Spleen (tissue), 11 donors: Measurements from ENCODE around the gene FKRP. TPM values are rescaled to one million over a fixed set of nuclear protein-coding genes. Genes with fewer than 3 reads are reported as not detected.

Experiments used
- DNase-seq: peaks from one replicate; pipeline ENCODE4 v3.0.0-alpha.2; 2020
- H3K27ac ChIP-seq, 8 donors: fragments of 200-600 bp; sonication (generic) in 7 of 8; 1 replicate in 4 of 8; 2 replicates in 4 of 8; pipeline versions ENCODE4 v1.5.0 to v1.8.0; 2016 to 2021; ENCODE audit warnings: inconsistent platforms in 4 of 8, mild to moderate bottlenecking in 4 of 8, moderate library complexity in 1 of 8
- H3K27me3 ChIP-seq, 7 donors: fragments of 200-600 bp; sonication (generic) in 6 of 7; replicated peaks in 1 of 7; 1 replicate in 4 of 7; 2 replicates in 3 of 7; pipeline versions ENCODE4 v1.5.0 to v1.8.0; 2016 to 2021; ENCODE audit warnings: inconsistent platforms in 3 of 7, mild to moderate bottlenecking in 1 of 7
- H3K36me3 ChIP-seq, 6 donors: fragments of 200-600 bp; sonication (generic) in 5 of 6; 1 replicate in 4 of 6; 2 replicates in 2 of 6; pipeline versions ENCODE4 v1.5.0 to v1.8.0; 2016 to 2021; ENCODE audit warnings: inconsistent platforms in 2 of 6
- H3K4me1 ChIP-seq, 6 donors: fragments of 200-600 bp; sonication (generic) in 5 of 6; 1 replicate in 3 of 6; 2 replicates in 3 of 6; pipeline versions ENCODE4 v1.5.0 to v1.8.0; 2016 to 2021; ENCODE audit warnings: inconsistent platforms in 3 of 6
- H3K4me3 ChIP-seq, 8 donors: fragments of 200-600 bp; sonication (generic) in 7 of 8; 1 replicate in 4 of 8; 2 replicates in 4 of 8; pipeline versions ENCODE4 v1.5.0 to v1.8.0; 2016 to 2021; ENCODE audit warnings: inconsistent platforms in 4 of 8, mild to moderate bottlenecking in 4 of 8, moderate library complexity in 2 of 8
- H3K9me3 ChIP-seq, 8 donors: fragments of 200-600 bp; sonication (generic) in 7 of 8; 1 replicate in 4 of 8; 2 replicates in 4 of 8; pipeline versions ENCODE4 v1.5.0 to v1.8.0; 2016 to 2021; ENCODE audit warnings: inconsistent platforms in 4 of 8
- CTCF ChIP-seq, 11 experiments: fragments of 200-600 bp in 7 of 11; fragments of 450-650 bp in 4 of 11; sonication (generic) in 4 of 11; IDR thresholded peaks in 8 of 11; conservative IDR thresholded peaks in 3 of 11; 1 replicate in 7 of 11; 2 replicates in 4 of 11; pipeline versions ENCODE4 v1.4.0 to v1.8.0; 2016 to 2021; ENCODE audit warnings: antibody characterized with exemption in 11 of 11, inconsistent platforms in 4 of 11, mild to moderate bottlenecking in 1 of 11
- POLR2A ChIP-seq, 3 donors: fragments of 450-650 bp; IDR thresholded peaks; one replicate each; pipeline ENCODE4 v1.5.1; 2017; ENCODE audit warnings: antibody characterized with exemption in 3 of 3, mild to moderate bottlenecking in 1 of 3
- POLR2AphosphoS5 ChIP-seq, 3 donors: sonication (generic); formaldehyde crosslinking; IDR thresholded peaks; one replicate each; pipeline ENCODE4 v1.5.1; 2017; ENCODE audit warnings: antibody characterized with exemption in 3 of 3
- WGBS, 5 donors: extraction: QIAGEN DNeasy Blood & Tissue Kit in 3 of 5; methylation state at CpG; one replicate each; pipeline versions ENCODE4 v1.1.5 to v1.1.7; 2013 to 2018; 5-methylcytosine and 5-hydroxymethylcytosine counted together
- intact Hi-C: fragments of 100-400 bp; cut with DNase I; formaldehyde crosslinking; loops from one replicate; pipeline ENCODE4 v1.15.0; 2023; ENCODE audit warnings: low total_unique reads
- polyA plus RNA-seq, 3 donors: library from polyadenylated mRNA; stranded (reverse); fragments of 200-250 nt; gene quantifications; one replicate each; pipeline ENCODE4 v1.2.1, GENCODE V29; 2013
- total RNA-seq, 7 donors: library from RNA; depleted of rRNA in 3 of 7; stranded (reverse); fragments of >200 nt in 3 of 7; fragmentation: NEBNext Ultra II Directional in 4 of 7; extraction: Animal tissue kit (Norgen Biotek cat#: 25700) in 4 of 7; gene quantifications; one replicate each; pipeline versions ENCODE4 v1.1.0 to v1.2.1, GENCODE V29; 2016 to 2021
- donor health status: healthy with polysubstance abuse.
- donor health status: DM: no; HTN: no; CAD: no; lungs with moderate emphysema.
- donor health status: DM: no; HTN: no; CAD: no.
- donor health status: Bipolar disorder and iron deficiency.
- donor health status: healthy.
- donor health status: DM: no; HTN: no; CAD: no.
- donor health status: DM: yes; HTN: yes; CAD: no.

The FKRP gene
- total and polyA plus RNA-seq, 10 donors, result 5.3 to 24.8 (median 18.8) TPM

GRCh38 chr19:46723023-46723461 lies 22.8 kb upstream of the FKRP start:
- no peaks in the 10 kb centered on the region for H3K27me3 ChIP-seq
- peak; percentile 88 for DNase-seq
- peak overlapping the region; percentile 57 to 98 (median 66) for H3K27ac ChIP-seq
- WGBS, 5 donors, result 36 to 60% (median 45%) methylated on average over 2 to 16 of the region's 16 CpGs
- intact Hi-C loops, result no loop called here
- H3K9me3 ChIP-seq, result no peaks in the 10 kb centered on the region
- peak overlapping the region in 3 of 8 donors; percentile 3 to 53 (median 19) for H3K4me3 ChIP-seq
- H3K36me3 ChIP-seq, result peaks cover 0 to 97% (median 81%) of the 10 kb centered on the region in 6 donors
- TF ChIP-seq POLR2AphosphoS5 (IDR thresholded peaks at IDR 0.05) (peak; percentile 27 to 76 (median 70)), POLR2A (IDR thresholded peaks at IDR 0.05) (no peak), CTCF (IDR thresholded peaks at IDR 0.05 in 8 of 11, conservative IDR thresholded peaks at IDR 0.05 in 3 of 11) (no peak)
- H3K4me1 ChIP-seq, result peaks cover 48 to 100% (median 88%) of the 10 kb centered on the region in 6 donors

DNA sequence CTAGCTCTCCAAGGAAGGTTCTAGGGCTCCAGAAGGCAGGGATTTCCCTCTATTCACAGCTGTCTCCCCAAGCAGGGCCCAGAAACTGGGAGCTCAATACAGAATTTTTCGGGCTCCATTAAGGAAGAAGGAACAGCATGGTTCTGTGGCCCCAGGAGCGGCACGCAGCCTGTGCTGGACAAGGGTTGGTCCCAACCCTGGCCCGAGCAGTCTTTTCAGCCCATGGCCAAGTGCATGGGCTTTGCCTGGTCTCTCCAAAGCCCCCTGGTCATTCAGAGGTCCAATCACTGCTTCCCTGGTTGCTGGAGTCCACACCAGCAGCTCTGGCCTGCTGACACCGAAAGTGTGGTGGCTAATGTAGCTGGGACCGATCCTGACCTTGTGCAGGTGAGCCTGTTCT lies 22.4 kb upstream of the FKRP start:
- intact Hi-C loops, result no loop called here
- Histone ChIP-seq H3K4me1 (peaks cover 48 to 100% (median 88%) of the 10 kb centered on the region in 6 donors), H3K27me3 (no peaks in the 10 kb centered on the region), H3K4me3 (peak overlapping the region in 2 of 8 donors; percentile 19 to 53), H3K9me3 (no peaks in the 10 kb centered on the region), H3K27ac (peak overlapping the region in 7 of 8 donors; percentile 15 to 98 (median 70)), H3K36me3 (peaks cover 0 to 100% (median 85%) of the 10 kb centered on the region in 6 donors)
- no peak for TF ChIP-seq POLR2A (IDR thresholded peaks at IDR 0.05)
- TF ChIP-seq POLR2AphosphoS5 (IDR thresholded peaks at IDR 0.05), result no peak
- no peak for TF ChIP-seq CTCF (IDR thresholded peaks at IDR 0.05 in 8 of 11, conservative IDR thresholded peaks at IDR 0.05 in 3 of 11)
- DNase-seq, result no peak
- WGBS, 5 donors, result 76 to 98% (median 89%) methylated on average over 6 of the region's 6 CpGs

- H3K36me3 ChIP-seq, result peaks cover 0 to 100% (median 93%) of the 10 kb centered on the region in 6 donors
- WGBS, 5 donors, result 79 to 92% (median 86%) methylated on average over 20 of the region's 20 CpGs
- no peaks in the 10 kb centered on the region for H3K9me3 ChIP-seq
- intact Hi-C loops, result no loop called here
- H3K4me1 ChIP-seq, result peaks cover 49 to 100% (median 88%) of the 10 kb centered on the region in 6 donors
- DNase-seq, result no peak
- H3K27me3 ChIP-seq, result no peaks in the 10 kb centered on the region
- TF ChIP-seq POLR2AphosphoS5 (IDR thresholded peaks at IDR 0.05) (peak; percentile 18 to 66 (median 54)), CTCF (IDR thresholded peaks at IDR 0.05 in 8 of 11, conservative IDR thresholded peaks at IDR 0.05 in 3 of 11) (no peak), POLR2A (IDR thresholded peaks at IDR 0.05) (no peak)
- no peak overlapping the region for H3K4me3 ChIP-seq
- H3K27ac ChIP-seq, result peak overlapping the region in 2 of 8 donors; percentile 30 to 93
Measured at GRCh38 chr19:46724468-46724867, 21.4 kb upstream of the FKRP start.

GRCh38 chr19:46725036-46725820 lies 20.6 kb upstream of the FKRP start:
- DNase-seq, result no peak
- no peaks in the 10 kb centered on the region for H3K27me3 ChIP-seq
- peaks cover 0 to 100% (median 94%) of the 10 kb centered on the region in 6 donors for H3K36me3 ChIP-seq
- no peak for TF ChIP-seq CTCF (IDR thresholded peaks at IDR 0.05 in 8 of 11, conservative IDR thresholded peaks at IDR 0.05 in 3 of 11)
- no peak for TF ChIP-seq POLR2A (IDR thresholded peaks at IDR 0.05)
- no peak for TF ChIP-seq POLR2AphosphoS5 (IDR thresholded peaks at IDR 0.05)
- intact Hi-C loops, result no loop called here
- H3K27ac ChIP-seq, result peak overlapping the region in 3 of 8 donors; percentile 15 to 93 (median 30)
- peaks cover 44 to 100% (median 88%) of the 10 kb centered on the region in 6 donors for H3K4me1 ChIP-seq
- 85 to 90% (median 89%) methylated on average over 22 to 26 of the region's 26 CpGs for WGBS, 5 donors
- H3K9me3 ChIP-seq, result no peaks in the 10 kb centered on the region
- H3K4me3 ChIP-seq, result peak overlapping the region in 1 of 8 donors; percentile 57
